H1 (cell line): ENCODE results near the gene ZNF346.

Experiments used
- CTCF ChIP-seq, 3 experiments: IDR thresholded peaks; 1 replicate in 2 of 3; 2 replicates in 1 of 3; pipeline versions ENCODE4 v1.5.1 to v1.6.1; 2011; ENCODE audit warnings: low read length in 3 of 3, mild to moderate bottlenecking in 3 of 3, inconsistent platforms in 2 of 3, low read depth in 1 of 3, moderate library complexity in 1 of 3; ENCODE audit not compliant: insufficient read depth in 1 of 3; ENCODE audit errors: control extremely low read depth in 1 of 3
- EGR1 ChIP-seq: IDR thresholded peaks from 2 replicates; pipeline ENCODE4 v1.6.1; 2011; ENCODE audit warnings: low read depth, low read length, borderline replicate concordance
- EZH2 ChIP-seq: fragments of 200-600 bp; sonication (generic); IDR thresholded peaks from 2 replicates; pipeline ENCODE4 v1.7.1; 2012; ENCODE audit warnings: low read depth, mild to moderate bottlenecking, moderate library complexity, low read length, inconsistent platforms; ENCODE audit not compliant: severe bottlenecking
- KDM1A ChIP-seq: fragments of 200-600, 300-600 bp; sonication (generic); IDR thresholded peaks from 2 replicates; pipeline ENCODE4 v1.7.1; 2016; ENCODE audit warnings: mild to moderate bottlenecking, low read length, borderline replicate concordance
- MAX ChIP-seq: IDR thresholded peaks from 2 replicates; pipeline ENCODE4 v1.6.1; 2012; ENCODE audit warnings: inconsistent platforms
- RAD21 ChIP-seq, 2 experiments: IDR thresholded peaks in 1 of 2; conservative IDR thresholded peaks in 1 of 2; 2 replicates each; pipeline ENCODE4 v1.6.1; 2011; ENCODE audit warnings: low read depth in 2 of 2, low read length in 2 of 2, improper control_type of control experiment in 1 of 2, inconsistent platforms in 1 of 2, mild to moderate bottlenecking in 1 of 2, moderate library complexity in 1 of 2
- RFX5 ChIP-seq: IDR thresholded peaks from 2 replicates; pipeline ENCODE4 v1.6.1; 2011; ENCODE audit warnings: low read depth, low read length, improper control_type of control experiment, borderline replicate concordance
- YY1 ChIP-seq: IDR thresholded peaks from 2 replicates; pipeline ENCODE4 v1.6.1; 2011; ENCODE audit warnings: low read depth, mild to moderate bottlenecking, low read length

GRCh38 chr5:177112589-177113220 lies 90.2 kb downstream of the ZNF346 start:
- no peak for TF ChIP-seq MAX
- no peak for TF ChIP-seq YY1
- TF ChIP-seq CTCF (IDR thresholded peaks at IDR 0.05; ENCODE audit: control extremely low read depth in 1 of 3, insufficient read depth in 1 of 3, low read depth in 1 of 3, low read length in 3 of 3), result no peak
- no peak for TF ChIP-seq RAD21 (IDR thresholded peaks at IDR 0.05 in 1 of 2, conservative IDR thresholded peaks at IDR 0.05 in 1 of 2; ENCODE audit: low read depth in 2 of 2, low read length in 2 of 2)
- TF ChIP-seq RFX5, result no peak
- TF ChIP-seq KDM1A, result no peak
- TF ChIP-seq EZH2, result no peak
- no peak for TF ChIP-seq EGR1
